Activated T-cell treated with anti-CD3 and anti-CD28 coated beads for 24 hours (primary cell): Measurements from ENCODE around the gene ATP9B.

ENCODE experiments used
- DNase-seq: peaks from one replicate; pipeline ENCODE4 v3.0.0-alpha.2; 2020; ENCODE audit warnings: low read depth

ATP9B gene

DNA sequence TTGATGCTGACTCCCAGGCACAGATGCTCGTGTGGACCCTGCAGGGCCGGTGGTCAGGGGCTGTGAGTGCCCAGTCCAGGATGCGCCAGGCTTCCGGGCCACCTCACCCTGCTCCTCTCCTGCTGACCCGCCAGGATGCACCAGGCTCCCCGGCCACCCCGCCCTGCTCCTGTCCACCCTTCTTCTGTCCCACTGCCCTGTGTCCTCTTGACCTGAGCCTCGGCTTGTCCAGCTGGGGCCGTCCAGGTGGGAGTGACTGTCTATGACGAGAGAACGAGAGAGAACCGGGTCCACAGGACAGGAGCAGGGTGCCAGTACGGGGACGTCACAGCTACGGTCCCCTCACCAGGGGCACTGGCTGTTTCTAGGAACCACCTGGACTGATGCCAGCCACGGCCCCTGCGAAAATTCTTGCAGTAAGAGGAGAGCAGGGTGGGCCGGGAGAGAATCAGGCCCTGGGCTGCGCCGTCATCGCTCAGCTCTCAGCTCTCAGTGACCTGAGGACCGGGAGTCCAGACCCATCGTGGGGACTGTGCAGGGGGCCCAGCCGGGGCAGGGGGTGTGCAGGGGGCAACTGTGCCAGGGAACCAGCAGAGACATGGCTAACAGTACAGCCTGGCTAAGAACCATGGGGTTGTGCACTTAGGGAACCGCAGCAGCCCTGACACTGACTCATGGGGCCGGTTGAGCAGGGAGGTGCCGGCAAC is 313.6 kb downstream of the ATP9B start:
- no peak for DNase-seq

DNA sequence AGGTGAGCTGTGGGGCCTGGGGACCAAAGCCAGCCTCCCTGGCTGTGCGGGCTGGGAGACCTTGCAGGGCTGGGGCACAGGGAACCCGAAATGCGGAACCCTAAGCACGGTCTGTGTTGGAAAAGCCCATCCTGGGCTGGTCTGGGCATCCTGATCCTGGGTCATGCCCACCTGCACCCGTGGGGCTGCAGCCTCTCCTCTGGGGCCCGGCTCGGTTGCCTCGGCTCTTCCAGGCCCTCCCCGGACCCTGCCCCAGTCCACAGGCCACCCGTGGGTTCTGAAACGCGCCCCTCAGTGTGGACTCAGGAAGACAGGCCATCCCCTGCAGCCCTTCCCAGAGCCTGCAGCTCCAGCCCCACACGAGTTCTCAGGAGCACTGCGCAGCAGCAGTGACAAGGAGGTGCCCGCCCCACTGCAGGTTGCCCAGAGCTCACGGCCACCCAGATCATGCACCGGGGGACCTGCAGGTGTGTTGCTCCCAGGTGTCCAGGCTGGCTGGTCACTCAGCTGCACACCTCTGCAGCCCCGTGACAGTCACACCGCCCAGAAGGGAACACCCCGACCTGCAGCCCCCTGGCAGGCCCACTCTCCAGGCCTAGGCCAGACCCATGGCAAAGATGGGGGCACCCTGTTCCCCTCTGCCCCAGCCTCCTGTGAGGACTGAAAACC is 314.3 kb downstream of the ATP9B start:
- DNase-seq: no peak

DNA sequence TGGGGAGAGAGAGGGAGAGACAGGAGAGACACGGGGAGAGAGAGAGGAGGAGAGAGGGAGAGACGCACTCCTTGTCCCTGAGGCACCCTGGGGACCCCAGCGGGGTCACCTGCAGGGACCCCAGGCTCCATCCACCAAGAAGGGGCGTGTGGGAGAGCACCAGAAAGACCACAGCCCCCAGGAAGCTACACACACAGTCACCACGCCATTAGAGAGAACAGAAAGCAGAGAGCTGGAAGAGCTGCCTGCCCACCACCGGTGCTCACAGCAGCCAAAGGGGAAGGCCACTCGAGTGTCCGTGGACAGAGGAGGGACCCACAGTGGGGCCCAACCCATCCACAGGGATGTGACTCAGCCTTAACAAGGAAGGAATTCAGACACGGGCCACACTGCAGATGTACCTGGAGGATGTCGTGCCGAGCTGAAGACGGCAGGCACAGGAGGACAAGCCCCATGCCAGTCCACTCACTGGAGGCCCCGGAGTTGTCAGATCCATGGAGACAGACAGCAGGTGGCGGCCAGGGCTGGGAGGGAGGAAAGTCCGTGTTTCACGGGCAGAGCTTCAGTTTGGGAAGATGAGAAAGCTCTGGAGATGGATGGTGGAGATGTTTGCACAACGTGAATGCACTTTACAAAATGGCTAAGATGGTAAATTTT is 315.1 kb downstream of the ATP9B start:
- no peak for DNase-seq

DNA sequence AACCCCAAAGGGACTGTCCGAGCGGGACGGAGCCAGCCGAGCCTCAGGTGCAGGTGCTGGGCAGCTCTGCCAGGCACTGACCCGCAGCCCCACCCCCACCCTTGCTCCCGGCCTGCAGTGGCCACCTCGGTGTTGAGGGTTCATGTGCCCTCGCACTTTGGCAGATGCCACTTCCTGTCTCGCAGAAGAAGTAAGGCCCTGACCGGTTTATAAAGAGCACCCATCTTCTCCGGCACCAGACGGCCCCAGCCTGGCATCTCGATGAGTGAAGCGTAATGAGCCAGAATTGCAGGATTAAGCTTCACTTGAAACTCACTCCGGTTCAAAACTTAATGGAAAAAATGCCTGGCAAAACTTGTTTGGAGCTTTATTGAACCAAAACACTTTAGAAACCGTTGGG is 315.6 kb downstream of the ATP9B start:
- no peak for DNase-seq

DNA sequence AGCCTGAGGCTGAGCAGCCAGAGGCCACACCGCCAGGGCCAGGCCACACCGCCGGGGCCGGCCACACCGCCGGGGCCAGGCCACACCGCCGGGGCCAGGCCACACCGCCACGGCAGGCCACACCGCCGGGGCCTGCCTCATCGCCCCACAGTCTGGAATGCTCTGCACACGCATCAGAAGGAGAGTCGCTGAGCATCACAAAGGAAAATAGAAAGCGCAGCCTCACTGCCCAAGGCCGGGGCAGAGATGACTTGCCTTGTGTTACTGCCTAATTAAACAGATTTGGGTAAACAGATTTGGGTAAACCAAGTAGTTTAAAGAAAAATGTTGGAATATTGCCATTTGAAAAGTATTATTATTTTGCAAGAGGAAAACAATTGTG is 316.1 kb downstream of the ATP9B start:
- DNase-seq: no peak

DNA sequence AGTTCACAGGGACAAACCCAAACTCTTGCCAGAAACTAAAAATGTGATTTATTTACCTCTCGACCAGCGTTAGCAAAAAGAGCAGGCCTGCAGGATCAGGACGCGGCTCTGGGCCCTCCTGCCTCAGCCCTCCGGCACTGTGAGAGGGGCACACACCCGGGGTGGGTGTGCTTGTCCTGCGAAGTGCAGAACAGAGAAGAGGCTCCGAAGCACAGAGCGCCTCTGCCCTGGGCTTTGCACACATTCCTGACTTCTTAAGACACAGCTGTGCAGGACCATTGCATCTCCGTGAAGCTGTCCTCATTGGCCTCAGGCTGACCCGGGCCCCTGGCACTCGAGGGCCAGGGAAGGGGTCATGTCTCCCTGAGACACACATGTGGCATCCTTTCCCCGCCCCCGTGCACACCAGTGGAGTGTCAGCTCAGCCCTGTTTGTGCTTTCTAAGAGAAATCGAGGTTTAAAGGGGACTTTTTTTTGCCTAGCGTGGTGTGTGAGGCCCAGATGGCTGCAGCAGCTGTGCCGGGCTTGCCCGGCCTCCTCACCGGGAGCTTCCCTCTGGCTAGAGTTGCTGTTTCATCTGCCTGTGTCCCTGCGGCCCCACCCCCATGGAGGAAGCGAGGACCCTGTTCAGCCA is 316.6 kb downstream of the ATP9B start:
- no peak for DNase-seq

DNA sequence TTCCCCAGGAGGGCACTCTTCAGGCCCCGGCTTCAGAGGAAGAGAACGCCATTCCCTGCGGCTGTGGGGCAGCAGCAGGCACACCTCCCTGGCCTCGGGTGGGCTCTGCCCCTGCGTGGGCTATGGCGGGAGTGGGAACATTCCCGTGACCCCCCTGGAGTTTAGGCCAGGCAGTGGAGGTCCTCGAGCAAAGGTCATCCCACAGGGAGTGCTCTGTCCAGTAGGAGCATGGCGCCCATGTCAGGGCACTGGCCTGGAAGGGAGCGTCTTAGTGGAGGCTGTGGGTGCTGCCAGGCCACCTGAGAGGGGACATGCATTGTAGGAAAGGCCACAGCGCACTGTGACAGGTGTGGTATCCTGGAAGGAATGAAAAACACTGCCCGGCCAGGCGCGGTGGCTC is 317.4 kb downstream of the ATP9B start:
- no peak for DNase-seq

DNA sequence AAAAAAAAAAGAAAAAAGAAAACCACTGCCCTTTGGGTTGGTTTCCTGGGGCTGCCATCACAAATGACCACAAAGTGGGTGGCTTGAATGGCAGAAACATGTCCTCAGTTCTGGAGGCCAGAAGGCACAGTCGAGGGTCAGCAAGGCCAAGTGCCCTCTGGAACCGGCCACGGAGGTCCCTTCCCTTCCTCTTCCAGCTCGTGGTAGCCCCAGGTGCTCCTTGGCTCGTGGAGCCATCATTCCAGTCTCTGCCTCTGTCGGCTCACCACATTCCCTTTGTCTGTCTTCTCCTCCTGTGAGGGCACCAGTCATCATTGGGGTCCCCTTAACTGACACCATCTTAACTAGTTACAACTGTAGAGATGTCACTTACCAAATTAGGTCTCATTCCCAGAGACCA is 318.0 kb downstream of the ATP9B start:
- DNase-seq: no peak

DNA sequence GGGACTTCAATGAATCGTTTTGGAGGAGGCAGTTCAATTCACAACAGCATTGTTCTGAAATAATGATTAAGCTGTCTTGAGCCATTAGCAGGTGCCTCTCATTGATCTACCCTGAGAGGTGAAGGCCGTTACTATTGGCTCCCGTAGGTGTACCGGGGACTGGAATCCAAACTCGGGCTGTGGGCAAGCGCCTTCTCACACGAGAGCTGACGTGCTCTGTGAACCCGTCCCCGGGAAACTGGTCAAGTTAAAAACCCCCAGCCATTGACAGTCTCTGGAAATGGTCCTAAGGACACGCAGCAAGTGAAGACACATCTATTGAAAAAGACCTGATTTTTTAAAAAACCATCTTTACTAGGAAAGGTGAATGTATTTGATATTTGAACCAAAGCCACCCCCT is 318.4 kb downstream of the ATP9B start:
- DNase-seq: no peak

DNA sequence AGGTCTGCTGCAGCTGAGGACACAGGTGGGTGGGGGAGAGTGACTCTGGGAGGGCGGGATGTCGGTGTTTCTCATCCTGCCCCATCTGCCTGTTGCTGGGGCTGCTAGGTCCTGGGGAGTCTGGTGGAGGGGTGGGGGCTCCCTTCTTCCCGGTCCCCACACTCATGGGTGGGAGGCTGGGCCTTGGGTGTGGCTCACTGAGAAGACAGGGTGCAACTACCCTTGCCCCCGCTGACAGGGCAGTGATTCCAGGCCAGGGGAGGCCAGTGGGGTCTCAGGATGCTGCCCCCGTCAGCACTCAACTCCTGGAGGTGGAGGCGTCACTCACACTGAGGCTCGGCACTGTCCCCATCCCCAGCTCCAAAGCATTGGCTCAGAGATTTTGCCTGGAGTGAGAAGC is 318.8 kb downstream of the ATP9B start:
- DNase-seq: no peak

DNA sequence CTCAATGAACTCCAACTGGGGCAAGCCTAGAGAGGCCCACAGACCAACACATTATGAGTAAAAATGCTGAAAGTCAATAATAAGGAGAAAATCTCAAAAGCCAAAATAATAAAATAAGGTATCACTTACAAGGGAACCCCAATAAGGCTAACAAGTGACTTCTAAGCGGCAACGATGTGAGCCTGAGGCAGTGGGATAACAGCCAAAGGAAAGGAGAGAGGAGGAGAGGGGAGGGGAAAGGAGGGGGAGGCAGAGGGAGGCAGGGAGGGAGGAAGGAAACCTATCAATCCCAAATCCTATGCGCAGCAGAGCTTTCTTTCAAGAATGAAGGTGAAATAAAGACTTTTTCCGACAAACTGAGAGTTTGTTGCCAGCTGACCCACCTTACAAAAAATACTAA is 320.5 kb downstream of the ATP9B start:
- no peak for DNase-seq

DNA sequence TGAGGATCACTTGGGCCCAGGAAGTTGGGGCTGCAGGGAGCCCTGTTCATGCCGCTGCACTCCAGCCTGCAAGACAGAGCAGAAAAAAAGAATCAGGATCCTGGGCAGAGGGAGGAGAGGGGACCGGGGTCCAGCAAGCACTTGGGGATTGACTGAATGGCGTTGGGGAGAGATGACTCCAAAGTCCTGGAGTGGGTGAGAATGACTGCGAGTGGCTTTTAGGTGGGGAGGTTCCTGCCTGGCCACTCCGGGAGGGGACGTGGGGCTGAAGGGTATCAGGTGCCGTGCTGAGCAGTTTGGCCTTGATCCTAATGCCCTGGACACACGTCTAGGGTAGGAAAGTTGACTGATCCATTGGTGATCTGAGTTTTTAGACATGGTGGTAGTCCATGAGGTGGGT is 323.0 kb downstream of the ATP9B start:
- no peak for DNase-seq

DNA sequence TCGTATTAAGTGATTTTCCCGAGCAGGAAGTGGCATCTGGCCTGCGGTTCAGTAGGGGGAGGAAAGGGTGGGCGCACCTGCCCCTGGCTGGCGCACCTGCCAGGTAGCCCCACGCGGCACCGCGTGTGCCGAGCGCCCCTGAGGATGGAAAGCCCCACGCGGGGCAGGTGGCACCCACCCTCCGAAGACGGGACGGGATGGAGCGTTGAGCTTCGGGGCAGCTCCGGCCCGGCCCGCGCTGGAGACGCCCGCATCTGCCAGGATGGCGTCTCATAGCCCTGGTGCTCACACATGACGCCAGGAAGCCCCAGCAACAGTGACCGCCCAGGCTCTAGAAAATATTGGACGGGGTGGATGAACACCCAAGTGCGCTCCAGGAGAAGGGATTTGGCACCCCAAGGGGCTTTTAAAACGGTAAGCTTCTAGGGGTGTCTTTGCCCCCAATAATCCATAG is 324.0 kb downstream of the ATP9B start:
- no peak for DNase-seq

DNA sequence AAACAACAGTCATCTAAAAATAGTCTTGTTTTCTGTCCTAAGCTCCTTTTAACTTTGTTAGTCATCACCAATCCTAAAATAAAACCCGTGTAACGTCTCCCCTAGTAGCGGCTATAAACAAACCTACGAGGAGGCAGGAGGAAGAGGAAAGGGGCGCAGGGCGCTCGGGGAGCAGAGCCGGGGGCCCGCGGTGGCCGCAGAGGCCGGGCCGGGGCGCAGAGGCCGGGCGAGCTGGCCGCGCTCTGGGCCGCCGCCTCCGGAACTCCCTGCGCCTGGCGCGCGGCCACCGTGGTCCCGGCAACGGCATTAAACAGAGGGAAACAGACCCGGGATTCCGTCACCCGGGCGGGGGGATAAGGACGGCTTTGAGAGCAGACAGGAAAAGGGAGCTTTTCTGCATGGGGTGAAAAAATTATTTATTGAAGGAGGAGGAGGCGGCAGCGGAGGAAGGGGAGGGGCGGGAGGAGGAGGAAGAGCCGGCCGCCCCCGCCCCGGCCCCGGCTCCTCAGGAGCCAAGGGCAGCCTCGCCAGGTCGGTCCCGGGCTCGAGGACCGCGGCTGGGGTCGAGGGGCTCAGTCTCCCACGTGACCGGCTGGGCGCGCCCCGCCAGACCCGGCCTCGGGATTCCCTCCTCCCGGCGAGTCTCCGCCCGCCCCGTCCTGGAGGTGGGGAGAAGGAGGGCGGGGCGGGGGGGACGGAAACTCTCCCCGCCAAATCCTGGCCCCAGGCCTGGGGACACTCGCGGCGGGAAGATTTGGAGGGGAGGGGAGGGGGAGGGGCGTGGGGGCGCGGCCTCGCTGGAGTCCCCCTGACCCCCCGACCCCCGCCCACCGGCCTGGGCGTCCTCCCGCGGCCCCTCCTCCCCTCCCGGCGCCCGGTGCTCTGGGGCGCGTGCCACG is 324.7 kb downstream of the ATP9B start:
- no peak for DNase-seq

DNA sequence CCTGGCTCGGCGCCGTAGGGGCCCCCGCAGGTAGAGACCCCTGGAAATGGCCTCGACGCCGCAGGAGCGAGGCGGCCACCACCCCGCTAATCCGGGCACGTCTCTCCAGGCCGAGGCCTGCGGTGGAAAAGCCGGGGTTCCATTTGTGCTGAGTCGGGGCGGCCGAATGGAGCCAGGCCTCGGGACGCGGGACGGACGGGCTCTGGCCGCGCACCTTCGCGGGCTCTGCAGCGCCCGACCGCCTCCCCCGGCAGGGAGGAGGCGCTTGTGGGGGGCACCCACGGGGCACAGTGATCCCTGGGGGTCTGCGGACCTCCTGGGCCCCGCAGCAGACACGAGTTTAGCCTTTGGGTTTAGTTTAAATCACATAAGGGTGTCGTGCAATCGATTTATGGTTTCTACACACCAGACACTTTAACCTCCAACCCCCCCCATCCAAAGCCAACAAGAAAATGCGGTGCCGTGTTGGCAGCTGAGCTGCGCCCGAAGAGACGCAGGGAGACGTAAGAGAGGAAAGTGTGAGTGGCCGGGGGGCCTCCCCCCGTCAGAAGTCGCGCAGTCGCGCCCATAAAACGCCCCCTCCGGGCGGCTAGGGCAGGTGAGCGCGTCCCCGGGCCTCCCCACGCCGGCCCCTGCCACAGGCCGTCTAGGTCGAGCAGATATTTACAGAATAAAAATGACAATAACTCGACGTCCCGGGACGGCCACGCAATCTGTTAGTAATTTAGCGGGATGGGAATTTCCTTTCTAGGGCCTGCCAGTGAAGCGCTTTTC is 325.5 kb downstream of the ATP9B start:
- DNase-seq: peak; percentile 74

DNA sequence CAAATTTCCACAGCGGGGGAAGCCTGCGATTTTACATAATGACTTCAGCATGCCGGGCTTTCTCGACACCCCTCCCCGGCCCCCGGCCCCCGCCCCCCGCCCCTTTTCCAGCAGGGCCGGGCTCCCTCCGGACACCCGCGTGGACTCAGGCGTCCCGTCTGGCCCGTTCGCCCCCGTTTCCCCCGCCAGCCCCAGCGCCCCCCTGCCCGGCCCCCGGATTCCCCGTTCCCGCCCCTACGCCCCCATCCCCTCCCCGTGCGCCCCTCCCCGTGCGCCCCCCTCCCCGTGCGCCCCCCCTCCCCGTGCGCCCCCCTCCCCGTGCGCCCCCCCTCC is 326.1 kb downstream of the ATP9B start:
- no peak for DNase-seq

DNA sequence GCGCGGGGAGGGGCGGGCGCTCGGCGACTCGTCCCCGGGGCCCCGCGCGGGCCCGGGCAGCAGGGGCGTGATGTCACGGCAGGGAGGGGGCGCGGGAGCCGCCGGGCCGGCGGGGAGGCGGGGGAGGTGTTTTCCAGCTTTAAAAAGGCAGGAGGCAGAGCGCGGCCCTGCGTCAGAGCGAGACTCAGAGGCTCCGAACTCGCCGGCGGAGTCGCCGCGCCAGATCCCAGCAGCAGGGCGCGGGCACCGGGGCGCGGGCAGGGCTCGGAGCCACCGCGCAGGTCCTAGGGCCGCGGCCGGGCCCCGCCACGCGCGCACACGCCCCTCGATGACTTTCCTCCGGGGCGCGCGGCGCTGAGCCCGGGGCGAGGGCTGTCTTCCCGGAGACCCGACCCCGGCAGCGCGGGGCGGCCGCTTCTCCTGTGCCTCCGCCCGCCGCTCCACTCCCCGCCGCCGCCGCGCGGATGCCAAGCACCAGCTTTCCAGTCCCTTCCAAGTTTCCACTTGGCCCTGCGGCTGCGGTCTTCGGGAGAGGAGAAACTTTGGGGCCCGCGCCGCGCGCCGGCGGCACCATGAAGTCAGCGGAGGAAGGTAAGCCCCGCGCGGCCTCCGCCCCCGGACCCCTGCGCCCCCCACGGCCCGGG is 326.7 kb downstream of the ATP9B start, which contains the start of gene NFATC1:
Gene NFATC1 (plus strand): TSS at position 170 of the 644 bp plus-strand sequence. CDS start 295 bp downstream, at position 465.
- peak; percentile 80 for DNase-seq

DNA sequence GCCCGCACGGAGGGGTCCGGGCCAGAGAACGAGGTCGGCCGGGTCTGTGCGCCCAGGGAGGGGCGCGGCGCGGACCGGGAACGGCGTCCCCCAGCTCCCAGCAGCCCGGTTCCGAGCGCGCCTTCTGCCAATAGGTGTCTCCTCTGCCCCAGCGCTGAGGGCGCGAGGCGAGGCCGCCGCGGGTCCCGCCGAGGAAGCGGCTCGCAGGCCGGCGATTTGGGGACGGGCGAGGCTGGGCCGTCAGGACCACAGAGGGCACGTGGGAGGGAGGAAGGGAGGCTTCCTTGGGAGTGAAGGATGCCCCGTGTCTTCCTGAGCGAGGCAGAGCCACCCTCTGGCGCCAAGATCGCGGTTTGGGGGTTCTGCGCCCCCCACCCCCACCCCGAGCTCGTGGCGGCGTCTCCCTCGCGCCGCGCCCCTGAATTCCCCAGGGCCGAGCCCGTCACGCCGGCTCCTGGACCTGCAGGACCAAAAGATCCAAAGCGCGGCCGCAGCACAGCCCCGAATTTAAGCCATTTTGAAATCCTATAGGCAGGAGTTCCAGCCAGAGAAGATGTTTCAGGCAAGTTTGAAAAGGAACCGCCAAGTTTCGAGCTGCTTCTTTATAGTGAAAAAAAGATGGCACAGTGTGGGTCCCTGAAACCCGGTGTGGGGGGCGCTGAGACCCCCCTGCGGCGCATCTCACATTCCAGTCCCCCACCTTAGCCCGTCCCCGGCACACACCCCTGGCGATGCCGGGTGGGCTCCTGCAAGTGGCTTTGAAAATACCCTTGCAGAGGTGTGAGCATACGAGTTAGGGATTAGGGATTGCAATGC is 327.4 kb downstream of the ATP9B start:
- DNase-seq: no peak

DNA sequence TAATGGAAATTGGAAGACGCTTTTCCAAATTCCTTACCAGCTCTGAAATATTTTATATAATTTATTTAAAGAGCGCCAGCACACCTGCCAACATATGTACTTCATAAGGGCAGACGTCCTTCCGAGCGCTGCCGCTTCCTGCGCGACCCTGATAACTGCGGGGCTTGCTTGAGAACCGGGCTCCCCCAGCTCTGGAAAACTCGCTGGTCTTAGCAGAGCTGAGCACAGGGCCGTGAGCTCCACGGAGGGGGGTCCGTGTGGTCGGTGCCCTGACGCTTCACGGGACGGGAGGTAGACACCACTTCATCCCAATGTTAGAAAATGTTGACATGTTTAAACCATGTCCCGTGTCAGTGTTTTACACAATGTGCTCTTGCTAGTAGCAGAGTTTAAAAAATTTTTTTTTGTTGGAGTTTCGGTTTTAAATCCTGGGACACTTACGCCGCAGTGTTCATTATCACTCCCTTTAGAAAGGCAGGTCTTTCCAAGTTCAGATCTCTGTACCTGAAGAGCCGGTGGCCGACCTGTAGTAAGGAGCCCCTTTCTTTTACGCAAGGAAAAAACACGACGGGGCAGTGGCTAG is 328.1 kb downstream of the ATP9B start:
- no peak for DNase-seq
